Ishikawa (cell line): ENCODE measurements around the gene DMTF1.

Experiments
- CEBPB ChIP-seq: IDR thresholded peaks from 2 replicates; pipeline ENCODE4 v1.6.1; 2012
- EGR1 ChIP-seq: IDR thresholded peaks from 2 replicates; pipeline ENCODE4 v1.6.1; 2012
- ZBTB7A ChIP-seq: IDR thresholded peaks from 2 replicates; pipeline ENCODE4 v1.6.1; 2012; ENCODE audit warnings: low read depth

DMTF1 gene

DNA sequence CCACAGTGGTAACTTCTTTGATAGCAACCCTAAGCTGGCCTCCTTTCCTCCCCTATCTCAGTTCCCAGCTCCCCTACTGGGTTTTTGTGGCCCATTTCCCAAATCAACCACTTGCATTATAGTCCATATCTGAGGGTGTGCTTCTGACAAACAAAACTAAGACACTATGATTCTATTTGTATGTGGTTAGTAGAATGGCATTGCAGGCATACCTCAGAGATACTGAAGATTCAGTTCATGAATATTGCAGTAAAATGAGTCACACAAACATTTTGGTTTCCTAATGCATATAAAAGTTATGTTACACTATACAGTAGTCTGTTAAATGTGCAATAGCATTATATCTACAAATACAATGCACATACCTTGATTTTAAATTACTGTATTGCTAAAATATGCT lies 82.7 kb downstream of the DMTF1 start:
- TF ChIP-seq ZBTB7A (no peak), CEBPB (no peak), EGR1 (no peak)
